ENCODE measurements around the gene TMED10.

GRCh38 chr14:75191100-75191499 lies 14.7 kb upstream of the TMED10 start:
- TF ChIP-seq CTCF (conservative IDR thresholded peaks at IDR 0.05), result no peak
- TF ChIP-seq EZH2 (IDR thresholded peaks at IDR 0.05; ENCODE audit: low read depth), result no peak

Data from PC-9 (cell line).